ENCODE data around the gene SH3GL1. TPM values are rescaled to one million over a fixed set of nuclear protein-coding genes. Genes with fewer than 3 reads are reported as not detected.

SH3GL1 gene
- total RNA-seq, 4 donors from 2014 or later: 48.2 to 67.7 (median 53.0) TPM

GRCh38 chr19:4439243-4439642 is 38.9 kb upstream of the SH3GL1 start:
- no peak for ATAC-seq
- 83 to 94% methylated on average over 9 to 12 of the region's 12 CpGs for WGBS, 2 donors (ENCODE audit: low coverage in 1 of 2)
- Histone ChIP-seq H3K4me3 (no peak overlapping the region), H3K36me3 (peaks cover 0 to 11% of the 10 kb centered on the region in 2 donors), H3K27ac (no peak overlapping the region), H3K27me3 (no peaks in the 10 kb centered on the region), H3K9me3 (no peaks in the 10 kb centered on the region), H3K4me1 (no peaks in the 10 kb centered on the region)
- TF ChIP-seq EP300 (IDR thresholded peaks at IDR 0.05): no peak
- TF ChIP-seq POLR2A (IDR thresholded peaks at IDR 0.05): no peak
- no peak for TF ChIP-seq POLR2AphosphoS5 (IDR thresholded peaks at IDR 0.05)
- TF ChIP-seq, protein P1, sequence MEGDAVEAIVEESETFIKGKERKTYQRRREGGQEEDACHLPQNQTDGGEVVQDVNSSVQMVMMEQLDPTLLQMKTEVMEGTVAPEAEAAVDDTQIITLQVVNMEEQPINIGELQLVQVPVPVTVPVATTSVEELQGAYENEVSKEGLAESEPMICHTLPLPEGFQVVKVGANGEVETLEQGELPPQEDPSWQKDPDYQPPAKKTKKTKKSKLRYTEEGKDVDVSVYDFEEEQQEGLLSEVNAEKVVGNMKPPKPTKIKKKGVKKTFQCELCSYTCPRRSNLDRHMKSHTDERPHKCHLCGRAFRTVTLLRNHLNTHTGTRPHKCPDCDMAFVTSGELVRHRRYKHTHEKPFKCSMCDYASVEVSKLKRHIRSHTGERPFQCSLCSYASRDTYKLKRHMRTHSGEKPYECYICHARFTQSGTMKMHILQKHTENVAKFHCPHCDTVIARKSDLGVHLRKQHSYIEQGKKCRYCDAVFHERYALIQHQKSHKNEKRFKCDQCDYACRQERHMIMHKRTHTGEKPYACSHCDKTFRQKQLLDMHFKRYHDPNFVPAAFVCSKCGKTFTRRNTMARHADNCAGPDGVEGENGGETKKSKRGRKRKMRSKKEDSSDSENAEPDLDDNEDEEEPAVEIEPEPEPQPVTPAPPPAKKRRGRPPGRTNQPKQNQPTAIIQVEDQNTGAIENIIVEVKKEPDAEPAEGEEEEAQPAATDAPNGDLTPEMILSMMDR (IDR thresholded peaks at IDR 0.05): no peak

DNA sequence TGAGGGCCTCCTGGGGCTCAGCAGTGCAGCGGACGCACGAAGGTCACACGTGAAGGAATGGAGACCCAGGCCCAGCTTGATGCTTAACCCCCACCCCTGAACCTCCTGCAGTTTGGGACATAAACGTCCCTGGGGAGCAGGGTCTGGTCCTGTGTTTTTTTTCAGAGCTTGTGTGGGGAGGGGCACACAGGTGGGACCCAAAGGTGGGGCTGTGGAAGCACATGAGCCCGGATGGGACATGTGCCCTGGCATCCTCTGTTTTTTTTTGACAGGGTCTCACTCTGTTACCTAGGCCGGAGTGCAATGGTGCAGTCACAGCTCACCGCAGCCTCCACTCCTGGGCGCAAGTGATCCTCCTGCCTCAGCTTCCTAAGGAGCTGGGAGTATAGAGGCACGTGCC is 36.8 kb upstream of the SH3GL1 start:
- Histone ChIP-seq H3K9me3 (no peaks in the 10 kb centered on the region), H3K27me3 (no peaks in the 10 kb centered on the region), H3K4me1 (no peaks in the 10 kb centered on the region), H3K27ac (no peak overlapping the region), H3K4me3 (no peak overlapping the region), H3K36me3 (peaks cover 0 to 26% of the 10 kb centered on the region in 2 donors)
- no peak for TF ChIP-seq EP300 (IDR thresholded peaks at IDR 0.05)
- 89 to 90% methylated on average over 5 to 8 of the region's 10 CpGs for WGBS, 2 donors (ENCODE audit: low coverage in 1 of 2)
- no peak for ATAC-seq

- Histone ChIP-seq H3K4me3 (no peak overlapping the region), H3K36me3 (peaks cover 0 to 35% of the 10 kb centered on the region in 2 donors), H3K4me1 (no peaks in the 10 kb centered on the region), H3K27me3 (no peaks in the 10 kb centered on the region), H3K27ac (no peak overlapping the region), H3K9me3 (no peaks in the 10 kb centered on the region)
- ATAC-seq: no peak
- TF ChIP-seq EP300 (IDR thresholded peaks at IDR 0.05) (no peak), POLR2A (IDR thresholded peaks at IDR 0.05) (no peak), POLR2AphosphoS5 (IDR thresholded peaks at IDR 0.05) (no peak)
- TF ChIP-seq, protein P1 (IDR thresholded peaks at IDR 0.05): no peak
- WGBS, 2 donors (ENCODE audit: low coverage in 1 of 2): 60 to 89% methylated on average over 1 to 2 of the region's 7 CpGs
These were observed 35.9 kb upstream of the SH3GL1 start for GRCh38 chr19:4436231-4436630.

DNA sequence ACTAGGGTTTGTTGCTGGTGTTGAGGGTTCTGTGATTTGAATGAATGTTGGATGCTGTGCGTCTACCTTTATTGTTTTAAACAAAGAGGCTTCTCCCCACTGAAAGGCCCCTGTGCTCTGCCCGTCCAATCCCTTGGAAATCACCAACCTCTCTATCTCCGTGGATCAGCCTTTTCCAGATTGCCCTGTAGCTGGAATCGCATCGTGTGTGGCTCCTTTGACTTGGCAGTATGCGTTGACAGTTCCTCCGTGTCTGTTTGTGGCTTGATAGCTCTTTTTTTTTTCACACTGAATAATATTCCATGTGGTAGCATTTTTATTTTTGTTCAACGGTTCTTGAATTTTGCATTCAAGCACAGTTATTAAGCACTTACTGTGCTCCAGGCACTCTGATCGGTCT is 34.0 kb upstream of the SH3GL1 start:
- H3K4me1 ChIP-seq: no peaks in the 10 kb centered on the region
- 84 to 89% methylated on average over 7 to 9 of the region's 9 CpGs for WGBS, 2 donors (ENCODE audit: low coverage in 1 of 2)
- no peaks in the 10 kb centered on the region for H3K27me3 ChIP-seq
- no peaks in the 10 kb centered on the region for H3K9me3 ChIP-seq
- TF ChIP-seq EP300 (IDR thresholded peaks at IDR 0.05): no peak
- H3K27ac ChIP-seq: no peak overlapping the region
- H3K36me3 ChIP-seq: peaks cover 0 to 49% of the 10 kb centered on the region in 2 donors
- no peak overlapping the region for H3K4me3 ChIP-seq
- ATAC-seq: no peak

DNA sequence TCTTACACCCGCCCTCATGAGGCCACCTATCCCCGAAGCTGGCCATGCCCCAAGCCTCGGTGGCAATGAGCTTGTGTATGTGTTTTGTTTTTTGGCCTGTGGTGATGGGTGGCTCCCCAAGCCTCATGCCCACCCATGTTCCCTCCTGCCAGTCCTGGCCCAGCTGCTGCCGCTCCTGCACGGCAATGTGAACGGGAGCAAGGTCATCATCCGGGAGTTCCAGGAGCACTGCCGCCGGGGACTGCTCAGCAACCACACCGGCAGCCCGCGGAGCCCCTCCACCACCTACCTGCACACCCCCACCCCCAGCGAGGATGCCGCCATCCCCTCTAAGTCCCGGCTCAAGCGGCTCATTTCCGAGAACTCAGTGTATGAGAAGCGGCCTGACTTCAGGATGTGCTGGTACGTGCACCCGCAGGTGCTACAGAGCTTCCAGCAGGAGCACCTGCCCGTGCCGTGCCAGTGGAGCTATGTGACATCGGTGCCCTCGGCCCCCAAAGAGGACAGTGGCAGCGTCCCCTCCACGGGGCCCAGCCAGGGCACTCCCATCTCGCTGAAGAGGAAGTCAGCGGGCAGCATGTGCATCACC is 32.7 kb upstream of the SH3GL1 start:
- H3K4me1 ChIP-seq: no peaks in the 10 kb centered on the region
- H3K27ac ChIP-seq: no peak overlapping the region
- H3K36me3 ChIP-seq: peaks cover 0 to 59% of the 10 kb centered on the region in 2 donors
- no peak for TF ChIP-seq POLR2AphosphoS5 (IDR thresholded peaks at IDR 0.05)
- TF ChIP-seq, protein P1 (IDR thresholded peaks at IDR 0.05): no peak
- TF ChIP-seq EP300 (IDR thresholded peaks at IDR 0.05): no peak
- no peak for TF ChIP-seq POLR2A (IDR thresholded peaks at IDR 0.05)
- no peak for ATAC-seq
- no peaks in the 10 kb centered on the region for H3K9me3 ChIP-seq
- 54 to 85% methylated on average over 3 to 4 of the region's 28 CpGs for WGBS, 2 donors (ENCODE audit: low coverage in 1 of 2)
- H3K27me3 ChIP-seq: no peaks in the 10 kb centered on the region
- no peak overlapping the region for H3K4me3 ChIP-seq

All from gastroesophageal sphincter (tissue), 4 donors.